DMS 273 treated with DMSO at 0.1 percent for 48 hours (cell line): ENCODE data around the gene EFEMP2.

Source experiments
- DNase-seq: peaks from one replicate; lab custom pipeline; 2025; lab: John Stamatoyannopoulos, UW

Gene EFEMP2

GRCh38 chr11:65821107-65821506, 51.5 kb downstream of the EFEMP2 start:
- DNase-seq: no peak

GRCh38 chr11:65817835-65818680, 54.5 kb downstream of the EFEMP2 start:
- DNase-seq: peak; percentile 38

GRCh38 chr11:65817312-65817834, 55.2 kb downstream of the EFEMP2 start:
- no peak for DNase-seq

- DNase-seq: no peak
These were observed 55.9 kb downstream of the EFEMP2 start for GRCh38 chr11:65816696-65817095.
